DND-41 (cell line): ENCODE data around the gene TDRD12.

Source experiments
- EZH2 ChIP-seq: IDR thresholded peaks from 3 replicates; pipeline ENCODE4 v1.6.1; 2012; ENCODE audit warnings: borderline replicate concordance, low read depth, mild to moderate bottlenecking, moderate library complexity, low read length, inconsistent platforms; ENCODE audit not compliant: severe bottlenecking
- TF ChIP-seq, protein P1 (sequence below): IDR thresholded peaks from 2 replicates; pipeline ENCODE4 v1.5.1; 2012; ENCODE audit warnings: borderline replicate concordance, low read length, moderate library complexity, mild to moderate bottlenecking; ENCODE audit not compliant: poor library complexity, severe bottlenecking; ENCODE audit errors: extremely low read depth

DNA sequence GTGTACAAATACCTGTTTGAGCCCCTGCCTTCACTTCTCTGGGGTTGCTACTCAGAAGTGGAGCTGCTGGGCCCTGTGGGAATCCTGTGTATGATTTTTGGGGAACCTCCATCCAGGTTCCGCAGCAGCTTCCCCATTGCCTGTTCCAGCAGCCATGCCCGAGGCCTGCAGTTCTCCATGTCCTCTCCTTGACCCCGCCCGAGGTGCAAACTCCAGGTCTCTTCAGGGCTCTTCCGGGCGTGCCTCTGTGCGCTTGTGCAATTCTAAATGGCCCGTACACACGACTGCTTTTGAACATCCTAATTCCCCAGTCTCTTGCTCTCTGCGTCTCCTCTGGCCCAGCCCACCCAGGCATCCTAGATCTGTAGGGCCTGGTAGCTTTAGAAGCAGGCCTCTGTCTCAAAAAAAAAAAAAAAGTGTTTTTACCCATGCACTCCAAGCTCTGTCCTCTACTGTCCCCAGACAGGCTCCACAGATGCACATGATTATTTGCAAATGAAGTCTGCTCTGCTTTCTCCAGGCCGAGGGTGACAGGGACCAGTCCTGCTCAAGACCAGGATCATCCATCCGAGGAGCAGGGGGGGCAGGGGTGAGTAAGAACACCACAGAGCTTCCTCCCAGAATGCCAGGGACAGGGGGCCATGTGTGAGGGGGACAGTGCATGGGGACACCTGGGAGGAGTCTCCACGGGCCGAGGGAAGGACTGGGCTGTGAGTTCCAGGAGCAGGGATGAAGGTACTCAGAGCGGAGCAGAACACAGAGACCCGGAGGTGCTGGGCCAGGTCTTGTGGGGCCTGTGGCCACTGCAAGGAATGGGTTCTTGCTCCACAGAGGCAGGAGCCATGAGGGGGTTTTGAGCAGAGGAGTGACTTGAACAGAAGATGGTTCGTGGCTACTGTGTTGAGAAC is 98.3 kb downstream of the TDRD12 start:
- TF ChIP-seq, protein P1, sequence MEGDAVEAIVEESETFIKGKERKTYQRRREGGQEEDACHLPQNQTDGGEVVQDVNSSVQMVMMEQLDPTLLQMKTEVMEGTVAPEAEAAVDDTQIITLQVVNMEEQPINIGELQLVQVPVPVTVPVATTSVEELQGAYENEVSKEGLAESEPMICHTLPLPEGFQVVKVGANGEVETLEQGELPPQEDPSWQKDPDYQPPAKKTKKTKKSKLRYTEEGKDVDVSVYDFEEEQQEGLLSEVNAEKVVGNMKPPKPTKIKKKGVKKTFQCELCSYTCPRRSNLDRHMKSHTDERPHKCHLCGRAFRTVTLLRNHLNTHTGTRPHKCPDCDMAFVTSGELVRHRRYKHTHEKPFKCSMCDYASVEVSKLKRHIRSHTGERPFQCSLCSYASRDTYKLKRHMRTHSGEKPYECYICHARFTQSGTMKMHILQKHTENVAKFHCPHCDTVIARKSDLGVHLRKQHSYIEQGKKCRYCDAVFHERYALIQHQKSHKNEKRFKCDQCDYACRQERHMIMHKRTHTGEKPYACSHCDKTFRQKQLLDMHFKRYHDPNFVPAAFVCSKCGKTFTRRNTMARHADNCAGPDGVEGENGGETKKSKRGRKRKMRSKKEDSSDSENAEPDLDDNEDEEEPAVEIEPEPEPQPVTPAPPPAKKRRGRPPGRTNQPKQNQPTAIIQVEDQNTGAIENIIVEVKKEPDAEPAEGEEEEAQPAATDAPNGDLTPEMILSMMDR: no peak
- TF ChIP-seq EZH2: no peak
